ENCODE results near the gene PCDHA1.

GRCh38 chr5:141022384-141022783, 236.4 kb downstream of the PCDHA1 start:
- TF ChIP-seq BHLHE40 (IDR thresholded peaks at IDR 0.05; ENCODE audit: low read length): no peak
- no peak for TF ChIP-seq POLR2AphosphoS5 (IDR thresholded peaks at IDR 0.05; ENCODE audit: low read depth, low read length)
- TF ChIP-seq ZNF124 (CRISPR knock-in tag; IDR thresholded peaks at IDR 0.05): no peak
- TF ChIP-seq CTCF (CRISPR knock-in tag; IDR thresholded peaks at IDR 0.05): no peak
- TF ChIP-seq ZNF24 (IDR thresholded peaks at IDR 0.05): no peak
- no peak for TF ChIP-seq ZNF33A (CRISPR knock-in tag; IDR thresholded peaks at IDR 0.05; ENCODE audit: borderline replicate concordance)
- no peak for TF ChIP-seq ZSCAN20 (CRISPR knock-in tag; IDR thresholded peaks at IDR 0.05; ENCODE audit: borderline replicate concordance)
- no peak for TF ChIP-seq POLR2A (IDR thresholded peaks at IDR 0.05; ENCODE audit: insufficient read depth in 1 of 2, low read depth in 2 of 2, low read length in 2 of 2)
- TF ChIP-seq MAZ (IDR thresholded peaks at IDR 0.05; ENCODE audit: borderline replicate concordance, low read depth, low read length): no peak
- TF ChIP-seq MAZ (CRISPR knock-in tag; IDR thresholded peaks at IDR 0.05; ENCODE audit: low read depth): no peak
- TF ChIP-seq EHMT2 (IDR thresholded peaks at IDR 0.05; ENCODE audit: borderline replicate concordance, low read depth, low read length): no peak
- TF ChIP-seq DNMT3B (CRISPR knock-in tag; conservative IDR thresholded peaks at IDR 0.05): no peak
- TF ChIP-seq HMGA1 (CRISPR knock-in tag; conservative IDR thresholded peaks at IDR 0.05): no peak
- TF ChIP-seq SALL1 (CRISPR knock-in tag; IDR thresholded peaks at IDR 0.05): no peak
